Hepatocyte (in vitro differentiated cells): ENCODE results near the gene LRRIQ3.

ENCODE experiments used
- CTCF ChIP-seq: fragments of 200-600 bp; sonication (generic); IDR thresholded peaks from 2 replicates; pipeline ENCODE4 v1.5.1; 2016; ENCODE audit warnings: antibody characterized with exemption, mild to moderate bottlenecking; ENCODE audit not compliant: poor library complexity
- EZH2 ChIP-seq: fragments of 200-600 bp; sonication (generic); IDR thresholded peaks from 2 replicates; pipeline ENCODE4 v1.6.1; 2016; ENCODE audit warnings: antibody characterized with exemption, mild to moderate bottlenecking, borderline replicate concordance
- EZH2phosphoT487 ChIP-seq: fragments of 200-600 bp; sonication (generic); IDR thresholded peaks from one replicate; pipeline ENCODE4 v1.6.1; 2018; ENCODE audit warnings: antibody characterized with exemption, mild to moderate bottlenecking, low read depth, moderate library complexity; ENCODE audit not compliant: unreplicated experiment, severe bottlenecking

GRCh38 chr1:73998348-73998959, 199.5 kb downstream of the LRRIQ3 start:
- TF ChIP-seq CTCF (peak; percentile 60), EZH2 (no peak), EZH2phosphoT487 (no peak)
